Activated naive CD4-positive, alpha-beta T cell treated with anti-CD3 and anti-CD28 coated beads, Interleukin-2, amount 50 U/mL, for 16 hours (primary cell): ENCODE measurements around the gene FRAS1.
"Not testable (repeated sequence)": the region's sequence is repeated elsewhere in the genome, so short reads cannot be mapped to it uniquely, and the experiment has no call there.

Experiments used
- DNase-seq: peaks from one replicate; pipeline ENCODE4 v3.0.0-alpha.2; 2020

FRAS1 gene

GRCh38 chr4:78219825-78220224, 162.7 kb downstream of the FRAS1 start:
- DNase-seq = no peak

GRCh38 chr4:78220283-78220682, 163.2 kb downstream of the FRAS1 start:
- no peak for DNase-seq

GRCh38 chr4:78222575-78223186, 165.6 kb downstream of the FRAS1 start:
- no peak for DNase-seq

GRCh38 chr4:78225236-78225635, 168.1 kb downstream of the FRAS1 start:
- DNase-seq = no peak

GRCh38 chr4:78226279-78226678, 169.2 kb downstream of the FRAS1 start:
- no peak for DNase-seq

- DNase-seq = no peak
Observed at GRCh38 chr4:78227411-78228057, 170.4 kb downstream of the FRAS1 start.

GRCh38 chr4:78235800-78236199, 178.7 kb downstream of the FRAS1 start:
- DNase-seq = no peak

GRCh38 chr4:78237360-78237759, 180.2 kb downstream of the FRAS1 start:
- no peak for DNase-seq

- DNase-seq = no peak
Observed at GRCh38 chr4:78242071-78242470, 184.9 kb downstream of the FRAS1 start.

- no peak for DNase-seq
Observed at GRCh38 chr4:78244705-78245485, 187.8 kb downstream of the FRAS1 start.

- no peak for DNase-seq
Observed at GRCh38 chr4:78247536-78248285, 190.6 kb downstream of the FRAS1 start.

- DNase-seq = no peak
Observed at GRCh38 chr4:78250500-78250899, 193.4 kb downstream of the FRAS1 start.

GRCh38 chr4:78252773-78253172, 195.7 kb downstream of the FRAS1 start:
- DNase-seq = not testable (repeated sequence)

GRCh38 chr4:78254893-78255292, 197.8 kb downstream of the FRAS1 start:
- DNase-seq = no peak

GRCh38 chr4:78265006-78265405, 207.9 kb downstream of the FRAS1 start:
- DNase-seq = no peak

GRCh38 chr4:78267790-78268189, 210.7 kb downstream of the FRAS1 start:
- no peak for DNase-seq

GRCh38 chr4:78268597-78268996, 211.5 kb downstream of the FRAS1 start:
- no peak for DNase-seq

- not testable (repeated sequence) for DNase-seq
Observed at GRCh38 chr4:78275450-78275849, 218.3 kb downstream of the FRAS1 start.

GRCh38 chr4:78286281-78286680, 229.2 kb downstream of the FRAS1 start:
- no peak for DNase-seq

GRCh38 chr4:78288327-78288726, 231.2 kb downstream of the FRAS1 start:
- DNase-seq = no peak

GRCh38 chr4:78291277-78291676, 234.2 kb downstream of the FRAS1 start:
- no peak for DNase-seq

- no peak for DNase-seq
Observed at GRCh38 chr4:78292341-78292740, 235.2 kb downstream of the FRAS1 start.

- no peak for DNase-seq
Observed at GRCh38 chr4:78292856-78293255, 235.7 kb downstream of the FRAS1 start.
